ENCODE measurements around the gene KDM5C. TPM values are rescaled to one million over a fixed set of nuclear protein-coding genes. Genes with fewer than 3 reads are reported as not detected.
"Not testable (repeated sequence)": the region's sequence is repeated elsewhere in the genome, so short reads cannot be mapped to it uniquely, and the experiment has no call there.

Gene KDM5C
- total RNA-seq, 1 donor from 2014 or later: 62.4 TPM

- DNase-seq (ENCODE audit: low spot score in 2 of 2): no peak
- FAIRE-seq: no peak
Measured at GRCh38 chrX:53196678-53197077, 28.3 kb downstream of the KDM5C start.

- FAIRE-seq (no peak), DNase-seq (ENCODE audit: low spot score in 2 of 2) (no peak)
Measured at GRCh38 chrX:53195401-53195800, 29.6 kb downstream of the KDM5C start.

- no peak for FAIRE-seq
- DNase-seq (ENCODE audit: low spot score in 2 of 2): no peak
Measured at GRCh38 chrX:53194308-53194707, 30.7 kb downstream of the KDM5C start.

- FAIRE-seq (no peak), DNase-seq (ENCODE audit: low spot score in 2 of 2) (no peak)
Measured at GRCh38 chrX:53193093-53193492, 31.9 kb downstream of the KDM5C start.

GRCh38 chrX:53190363-53190960 lies 34.5 kb downstream of the KDM5C start:
- DNase-seq (ENCODE audit: low spot score in 2 of 2) (no peak), FAIRE-seq (no peak)

GRCh38 chrX:53188763-53189162 lies 36.2 kb downstream of the KDM5C start:
- no peak for FAIRE-seq
- DNase-seq (ENCODE audit: low spot score in 2 of 2): no peak

GRCh38 chrX:53186351-53186750 lies 38.7 kb downstream of the KDM5C start:
- DNase-seq (ENCODE audit: low spot score in 2 of 2) (no peak), FAIRE-seq (no peak)

- no peak for FAIRE-seq
Measured at GRCh38 chrX:53184836-53185235, 40.2 kb downstream of the KDM5C start.

GRCh38 chrX:53171356-53171755 lies 53.7 kb downstream of the KDM5C start:
- FAIRE-seq: no peak
- no peak for DNase-seq (ENCODE audit: low spot score in 2 of 2)

More at GRCh38 chrX:53184836-53185235, 40.2 kb downstream of the KDM5C start:
- DNase-seq (ENCODE audit: low spot score in 2 of 2): no peak

GRCh38 chrX:53166103-53166502 lies 58.9 kb downstream of the KDM5C start:
- FAIRE-seq: no peak
- no peak for DNase-seq (ENCODE audit: low spot score in 2 of 2)

- DNase-seq (ENCODE audit: low spot score in 2 of 2); FAIRE-seq: not testable (repeated sequence)
Measured at GRCh38 chrX:53164566-53164965, 60.4 kb downstream of the KDM5C start.

GRCh38 chrX:53163436-53163835 lies 61.6 kb downstream of the KDM5C start:
- FAIRE-seq: no peak
- no peak for DNase-seq (ENCODE audit: low spot score in 2 of 2)

GRCh38 chrX:53160297-53160983 lies 64.6 kb downstream of the KDM5C start:
- no peak for FAIRE-seq
- DNase-seq (ENCODE audit: low spot score in 2 of 2): no peak

GRCh38 chrX:53159184-53159583 lies 65.8 kb downstream of the KDM5C start:
- FAIRE-seq (no peak), DNase-seq (ENCODE audit: low spot score in 2 of 2) (no peak)

- no peak for DNase-seq (ENCODE audit: low spot score in 2 of 2)
- no peak for FAIRE-seq
Measured at GRCh38 chrX:53156207-53156596, 68.8 kb downstream of the KDM5C start.

GRCh38 chrX:53155512-53156206 lies 69.3 kb downstream of the KDM5C start:
- no peak for FAIRE-seq
- no peak for DNase-seq (ENCODE audit: low spot score in 2 of 2)

GRCh38 chrX:53153581-53153980 lies 71.4 kb downstream of the KDM5C start:
- DNase-seq (ENCODE audit: low spot score in 2 of 2) (no peak), FAIRE-seq (no peak)

Small RNA genes lying within 50 kb of the gene (small RNA-seq; reads per million reads assigned to genes)
- gene AL139396.1 (not detected), gene MIR6894 (0.13 reads per million), gene MIR6895 (0.08 reads per million)

Other genes starting within 250 kb of the KDM5C start
- 21.2 TPM for gene GPR173, start 176.4 kb downstream of the KDM5C start, total RNA-seq
- gene TSPYL2, start 142.8 kb downstream of the KDM5C start, total RNA-seq: 10.2 TPM
- 22.8 TPM for gene KANTR, start 131.1 kb downstream of the KDM5C start, total RNA-seq
- gene IQSEC2, start 56.4 kb upstream of the KDM5C start, total RNA-seq: 9.8 TPM
- gene SMC1A, start 197.4 kb upstream of the KDM5C start, total RNA-seq: 13.9 TPM
- 0.41 TPM for gene RIBC1, start 197.7 kb upstream of the KDM5C start, total RNA-seq
- 31.0 TPM for gene HSD17B10, start 209.2 kb upstream of the KDM5C start, total RNA-seq